ENCODE results near the gene GIPC2. TPM values are rescaled to one million over a fixed set of nuclear protein-coding genes. Genes with fewer than 3 reads are reported as not detected.

Gene GIPC2
- total and polyA plus RNA-seq, 9 of the 15 experiments (the other 6 are each of a cell fraction or from before 2014, with no cell fraction given) = 0.01 to 0.05 (median 0.04) TPM; not detected in 3

- no peak overlapping the region for H3K4me3 ChIP-seq
These were observed 55.7 kb downstream of the GIPC2 start for GRCh38 chr1:78101514-78101913.

GRCh38 chr1:78102082-78102481 lies 56.3 kb downstream of the GIPC2 start:
- Histone ChIP-seq H3K4me3 (no peak overlapping the region), H3K9me1 (ENCODE audit: control insufficient read depth, insufficient read depth, low read length) (no peaks in the 10 kb centered on the region), H3K27ac (ENCODE audit: extremely low read depth, low read depth, low read length) (no peak overlapping the region), H3K36me3 (ENCODE audit: control insufficient read depth, insufficient read depth, low read length) (no peaks in the 10 kb centered on the region), H3K9ac (ENCODE audit: insufficient read depth in 1 of 2, low read depth in 2 of 2, low read length in 2 of 2) (no peak overlapping the region), H3K9me3 (replicated peaks; ENCODE audit: control insufficient read depth, insufficient read depth, low read depth, low read length) (no peaks in the 10 kb centered on the region), H3K79me2 (ENCODE audit: control insufficient read depth, insufficient read depth, low read length) (no peaks in the 10 kb centered on the region), H4K20me1 (replicated peaks; ENCODE audit: control insufficient read depth, insufficient read depth, low read length) (no peaks in the 10 kb centered on the region), H2AFZ (ENCODE audit: low read depth, low read length) (no peak overlapping the region), H3K27me3 (ENCODE audit: control insufficient read depth in 2 of 2, insufficient read depth in 2 of 2, low read length in 2 of 2) (no peaks in the 10 kb centered on the region), H3K4me1 (replicated peaks in 1 of 2; ENCODE audit: control insufficient read depth in 2 of 2, insufficient read depth in 2 of 2, low read length in 2 of 2) (no peaks in the 10 kb centered on the region), H3K4me2 (ENCODE audit: insufficient read depth, low read length) (no peak overlapping the region)
- DNase-seq (ENCODE audit: extremely low read depth in 1 of 4, low spot score in 3 of 4) (no peak), ATAC-seq (no peak), FAIRE-seq (no peak)
- intact Hi-C loops (cut with micrococcal nuclease) (no loop called here), in situ Hi-C loops (cut with MboI) (loop anchor here (25.0 kb wide), 2 partner anchors 940 to 1940 kb away; no protein-coding TSS in a partner anchor)
- WGBS (ENCODE audit: insufficient coverage, low coverage, missing lambda C conversion rate) = 10% methylated on average over 3 of the region's 3 CpGs
- ChIA-PET CTCF (ENCODE audit: low intra/inter-chr PET ratio) (no interaction called here), POLR2A (interaction anchor here (0.7 to 3.3 kb wide), 3 partner anchors 10 to 97 kb away, joined by 3 to 15 read pairs (median 8); partner anchors contain the start of gene DNAJB4)
- BruUV-seq (replicated peaks) = no TSS peak
- TF ChIP-seq TCF7 (IDR thresholded peaks at IDR 0.05; ENCODE audit: borderline replicate concordance) (no peak), SRF (CRISPR knock-in tag; IDR thresholded peaks at IDR 0.05) (no peak), RBFOX2 (IDR thresholded peaks at IDR 0.05; ENCODE audit: low read depth, low read length) (no peak), ELF1 (tag; IDR thresholded peaks at IDR 0.05) (no peak), MTA1 (IDR thresholded peaks at IDR 0.05; ENCODE audit: borderline replicate concordance) (no peak), ZNF212 (CRISPR knock-in tag; IDR thresholded peaks at IDR 0.05) (no peak), FOXJ2 (tag; IDR thresholded peaks at IDR 0.05) (no peak), UBTF (IDR thresholded peaks at IDR 0.05; ENCODE audit: borderline replicate concordance in 1 of 2, low read depth in 2 of 2, low read length in 2 of 2) (no peak), ERF (CRISPR knock-in tag; IDR thresholded peaks at IDR 0.05) (no peak), L3MBTL2 (IDR thresholded peaks at IDR 0.05) (no peak), HNRNPLL (IDR thresholded peaks at IDR 0.05; ENCODE audit: low read depth, low read length, poor library complexity, severe bottlenecking) (no peak), DLX4 (CRISPR knock-in tag; IDR thresholded peaks at IDR 0.05) (no peak)

More at GRCh38 chr1:78101514-78101913, 55.7 kb downstream of the GIPC2 start:
- no peaks in the 10 kb centered on the region for H3K9me3 ChIP-seq (replicated peaks; ENCODE audit: control insufficient read depth, insufficient read depth, low read depth, low read length)
- intact Hi-C loops (cut with micrococcal nuclease) = no loop called here
- TF ChIP-seq RBM39 (optimal IDR thresholded peaks at IDR 0.05; ENCODE audit: low read depth, low read length) = no peak
- no peak for TF ChIP-seq ZKSCAN8 (CRISPR knock-in tag; IDR thresholded peaks at IDR 0.05)
- TF ChIP-seq SPI1 (IDR thresholded peaks at IDR 0.05; ENCODE audit: borderline replicate concordance, low read depth, low read length) = no peak
- no peak for TF ChIP-seq ZNF3 (CRISPR knock-in tag; IDR thresholded peaks at IDR 0.05)
- no peak for TF ChIP-seq MECOM (CRISPR knock-in tag; IDR thresholded peaks at IDR 0.05)
- TF ChIP-seq KDM2B (CRISPR knock-in tag; IDR thresholded peaks at IDR 0.05) = no peak
- WGBS (ENCODE audit: insufficient coverage, low coverage, missing lambda C conversion rate) = 7% methylated on average over 2 of the region's 2 CpGs
- no peaks in the 10 kb centered on the region for H3K36me3 ChIP-seq (ENCODE audit: control insufficient read depth, insufficient read depth, low read length)
- no TSS peak for BruUV-seq (replicated peaks)
- no peaks in the 10 kb centered on the region for H3K4me1 ChIP-seq (replicated peaks in 1 of 2; ENCODE audit: control insufficient read depth in 2 of 2, insufficient read depth in 2 of 2, low read length in 2 of 2)
- H2AFZ ChIP-seq (ENCODE audit: low read depth, low read length) = no peak overlapping the region
- ATAC-seq (no peak), DNase-seq (ENCODE audit: extremely low read depth in 1 of 4, low spot score in 3 of 4) (no peak), FAIRE-seq (no peak)
- in situ Hi-C loops (cut with MboI) = loop anchor here (25.0 kb wide), 2 partner anchors 939 to 1939 kb away; no protein-coding TSS in a partner anchor
- H3K9ac ChIP-seq (ENCODE audit: insufficient read depth in 1 of 2, low read depth in 2 of 2, low read length in 2 of 2) = no peak overlapping the region
- H3K27ac ChIP-seq (ENCODE audit: extremely low read depth, low read depth, low read length) = no peak overlapping the region
- no peaks in the 10 kb centered on the region for H3K79me2 ChIP-seq (ENCODE audit: control insufficient read depth, insufficient read depth, low read length)
- no peak overlapping the region for H3K4me2 ChIP-seq (ENCODE audit: insufficient read depth, low read length)
- no peaks in the 10 kb centered on the region for H3K9me1 ChIP-seq (ENCODE audit: control insufficient read depth, insufficient read depth, low read length)
- H4K20me1 ChIP-seq (replicated peaks; ENCODE audit: control insufficient read depth, insufficient read depth, low read length) = no peaks in the 10 kb centered on the region
- H3K27me3 ChIP-seq (ENCODE audit: control insufficient read depth in 2 of 2, insufficient read depth in 2 of 2, low read length in 2 of 2) = no peaks in the 10 kb centered on the region
- ChIA-PET CTCF (ENCODE audit: low intra/inter-chr PET ratio) (no interaction called here), POLR2A (interaction anchor here (0.7 to 2.3 kb wide), 3 partner anchors 10 to 97 kb away, joined by 3 to 8 read pairs (median 7); partner anchors contain the start of gene DNAJB4)

Data from K562 (cell line).